ENCODE measurements around the gene PRDM16.

DNA sequence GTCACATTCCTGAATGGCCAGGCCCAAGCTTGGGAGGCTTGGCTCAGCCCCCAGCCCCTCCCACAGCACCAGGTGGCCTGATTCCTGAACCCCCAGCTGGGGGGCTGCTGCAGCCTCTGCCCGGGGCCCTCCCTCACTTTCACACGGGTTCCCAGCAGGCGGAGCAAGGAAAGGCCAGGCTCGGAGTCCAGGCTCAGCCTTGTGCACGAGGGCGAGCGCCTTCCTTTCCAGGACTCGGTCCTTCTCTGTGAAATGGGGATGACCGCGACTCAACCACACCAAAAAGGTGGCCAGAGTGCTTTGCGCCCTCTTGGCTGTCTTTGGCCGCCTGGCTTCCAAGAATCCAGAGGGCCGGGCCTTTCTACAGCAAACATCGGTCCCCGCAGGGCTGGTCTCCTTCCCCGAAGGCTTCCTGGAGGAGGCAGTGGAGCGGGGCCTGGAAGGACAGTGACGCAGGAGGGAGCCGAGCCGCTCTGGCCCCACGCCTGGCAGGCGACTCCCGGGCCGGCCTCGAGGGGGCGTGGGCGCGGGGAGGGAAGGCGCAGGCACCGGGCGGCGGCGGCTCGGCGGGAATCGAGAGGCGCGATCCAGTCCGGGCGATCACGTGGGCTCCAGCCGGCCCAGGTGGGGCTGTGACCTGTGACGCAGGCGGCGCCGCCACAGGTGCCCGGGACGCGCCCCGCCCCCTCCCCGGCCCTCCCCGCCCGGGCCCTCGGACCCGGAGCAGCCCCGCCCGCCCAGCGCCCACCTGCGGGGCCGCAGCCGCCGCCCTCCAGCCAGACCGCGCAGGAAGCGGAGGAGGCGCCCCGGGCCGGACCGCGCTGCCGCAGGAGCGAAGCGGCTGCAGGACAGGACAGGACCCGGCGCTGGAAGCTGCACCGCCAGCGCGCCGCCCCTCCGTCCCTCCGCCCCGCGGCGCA is 385.1 kb downstream of the PRDM16 start, which contains the start of gene ARHGEF16:
- TF ChIP-seq, protein P1, sequence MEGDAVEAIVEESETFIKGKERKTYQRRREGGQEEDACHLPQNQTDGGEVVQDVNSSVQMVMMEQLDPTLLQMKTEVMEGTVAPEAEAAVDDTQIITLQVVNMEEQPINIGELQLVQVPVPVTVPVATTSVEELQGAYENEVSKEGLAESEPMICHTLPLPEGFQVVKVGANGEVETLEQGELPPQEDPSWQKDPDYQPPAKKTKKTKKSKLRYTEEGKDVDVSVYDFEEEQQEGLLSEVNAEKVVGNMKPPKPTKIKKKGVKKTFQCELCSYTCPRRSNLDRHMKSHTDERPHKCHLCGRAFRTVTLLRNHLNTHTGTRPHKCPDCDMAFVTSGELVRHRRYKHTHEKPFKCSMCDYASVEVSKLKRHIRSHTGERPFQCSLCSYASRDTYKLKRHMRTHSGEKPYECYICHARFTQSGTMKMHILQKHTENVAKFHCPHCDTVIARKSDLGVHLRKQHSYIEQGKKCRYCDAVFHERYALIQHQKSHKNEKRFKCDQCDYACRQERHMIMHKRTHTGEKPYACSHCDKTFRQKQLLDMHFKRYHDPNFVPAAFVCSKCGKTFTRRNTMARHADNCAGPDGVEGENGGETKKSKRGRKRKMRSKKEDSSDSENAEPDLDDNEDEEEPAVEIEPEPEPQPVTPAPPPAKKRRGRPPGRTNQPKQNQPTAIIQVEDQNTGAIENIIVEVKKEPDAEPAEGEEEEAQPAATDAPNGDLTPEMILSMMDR (IDR thresholded peaks at IDR 0.05): peak; percentile 27 to 60 (median 51)
- TF ChIP-seq POLR2A (IDR thresholded peaks at IDR 0.05): no peak
